SK-N-MC (cell line): ENCODE data around the gene ARPC4.

Source experiments
- DNase-seq: peaks from one replicate; pipeline ENCODE4 v3.0.0-alpha.2; 2011; ENCODE audit warnings: low read depth, low spot score
- H3K27ac ChIP-seq: fragments of 200-600 bp; sonication (generic); 2 replicates; pipeline ENCODE4 v1.5.1; 2016; ENCODE audit warnings: mixed run types
- H3K36me3 ChIP-seq: fragments of 200-600 bp; sonication (generic); 2 replicates; pipeline ENCODE4 v1.6.1; 2017; ENCODE audit warnings: antibody characterized with exemption, low read length, mixed read lengths; ENCODE audit not compliant: insufficient read depth
- H3K4me3 ChIP-seq: fragments of 200-600 bp; sonication (generic); 2 replicates; pipeline ENCODE4 v1.5.1; 2016
- H3K9ac ChIP-seq: fragments of 200-600 bp; sonication (generic); 2 replicates; pipeline ENCODE4 v1.8.0; 2017; ENCODE audit warnings: mixed run types, mixed read lengths; ENCODE audit not compliant: insufficient read length
- H3K9me3 ChIP-seq: fragments of 200-600 bp; sonication (generic); 2 replicates; pipeline ENCODE4 v1.6.1; 2017; ENCODE audit warnings: low read depth, mild to moderate bottlenecking, antibody characterized with exemption, low read length, moderate library complexity, mixed read lengths
- EZH2 ChIP-seq: fragments of 200-600 bp; sonication (generic); IDR thresholded peaks from one replicate; pipeline ENCODE4 v1.6.1; 2017; ENCODE audit warnings: antibody characterized with exemption
- FOXP2 ChIP-seq: optimal IDR thresholded peaks from 2 replicates; pipeline ENCODE3; 2011; ENCODE audit warnings: mild to moderate bottlenecking, moderate library complexity; ENCODE audit not compliant: insufficient read depth; ENCODE audit errors: extremely low read length, control extremely low read depth
- POLR2AphosphoS5 ChIP-seq: IDR thresholded peaks from 2 replicates; pipeline ENCODE4 v1.6.1; 2012; ENCODE audit warnings: mild to moderate bottlenecking, low read depth, low read length, borderline replicate concordance

ARPC4 gene

DNA sequence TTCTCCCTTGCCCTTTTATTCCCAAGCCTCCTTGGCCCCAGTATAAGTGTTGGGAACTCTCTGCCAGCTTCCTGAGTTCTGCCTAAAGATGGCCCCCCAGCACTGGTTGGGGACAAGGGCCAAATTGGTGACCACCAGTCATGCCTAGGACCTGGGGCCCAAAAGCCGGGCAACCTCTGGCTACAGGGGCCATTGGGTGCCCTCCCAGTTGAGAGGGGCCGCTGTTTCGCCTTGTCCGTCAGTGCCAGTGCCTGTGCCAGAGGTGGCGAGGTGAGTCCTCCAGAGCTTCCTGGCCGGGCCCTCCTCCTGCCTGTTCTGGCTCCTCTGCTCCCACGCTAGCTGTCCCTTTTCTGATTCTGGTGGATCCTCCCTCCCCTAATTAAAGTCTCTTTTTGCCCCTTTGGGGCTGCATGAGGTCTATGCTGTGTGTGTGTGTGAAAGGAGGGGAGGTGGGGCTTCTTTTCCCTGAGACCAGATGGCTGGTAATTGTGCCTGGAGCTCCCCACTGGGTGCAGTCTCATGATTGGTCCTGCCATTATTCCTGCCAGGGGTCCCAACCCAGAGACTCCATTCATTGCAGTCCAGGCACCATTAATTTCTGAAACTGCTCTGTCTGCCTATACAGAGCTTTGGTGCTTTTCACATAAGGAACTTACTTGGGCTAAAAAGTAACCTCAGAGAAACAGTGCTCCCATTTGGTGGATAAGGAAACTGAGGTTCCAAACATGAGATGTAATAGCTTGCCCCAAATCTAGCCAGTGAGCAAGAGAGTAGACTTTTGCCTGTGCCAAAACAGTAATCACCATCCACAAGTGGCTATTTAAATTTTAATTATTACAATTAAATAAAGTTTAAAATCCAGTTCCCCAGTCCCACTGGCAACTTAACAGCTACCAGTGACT, 14.1 kb downstream of the ARPC4 start:
- DNase-seq: no peak
- TF ChIP-seq EZH2 (no peak), FOXP2 (no peak), POLR2AphosphoS5 (no peak)
- no peak overlapping the region for H3K9ac ChIP-seq
- peaks cover 17% of the 10 kb centered on the region; the same call in 1 of the 2 replicates for H3K36me3 ChIP-seq
- H3K9me3 ChIP-seq: no peaks in the 10 kb centered on the region
- no peak overlapping the region for H3K27ac ChIP-seq
- no peak overlapping the region for H3K4me3 ChIP-seq

- Histone ChIP-seq H3K9me3 (no peaks in the 10 kb centered on the region), H3K4me3 (no peak overlapping the region), H3K27ac (no peak overlapping the region), H3K9ac (no peak overlapping the region), H3K36me3 (peaks cover 17% of the 10 kb centered on the region; the same call in 1 of the 2 replicates)
- DNase-seq: no peak
- no peak for TF ChIP-seq POLR2AphosphoS5
- TF ChIP-seq FOXP2: no peak
- TF ChIP-seq EZH2: no peak
These were observed 15.1 kb downstream of the ARPC4 start for GRCh38 chr3:9807981-9808344.

DNA sequence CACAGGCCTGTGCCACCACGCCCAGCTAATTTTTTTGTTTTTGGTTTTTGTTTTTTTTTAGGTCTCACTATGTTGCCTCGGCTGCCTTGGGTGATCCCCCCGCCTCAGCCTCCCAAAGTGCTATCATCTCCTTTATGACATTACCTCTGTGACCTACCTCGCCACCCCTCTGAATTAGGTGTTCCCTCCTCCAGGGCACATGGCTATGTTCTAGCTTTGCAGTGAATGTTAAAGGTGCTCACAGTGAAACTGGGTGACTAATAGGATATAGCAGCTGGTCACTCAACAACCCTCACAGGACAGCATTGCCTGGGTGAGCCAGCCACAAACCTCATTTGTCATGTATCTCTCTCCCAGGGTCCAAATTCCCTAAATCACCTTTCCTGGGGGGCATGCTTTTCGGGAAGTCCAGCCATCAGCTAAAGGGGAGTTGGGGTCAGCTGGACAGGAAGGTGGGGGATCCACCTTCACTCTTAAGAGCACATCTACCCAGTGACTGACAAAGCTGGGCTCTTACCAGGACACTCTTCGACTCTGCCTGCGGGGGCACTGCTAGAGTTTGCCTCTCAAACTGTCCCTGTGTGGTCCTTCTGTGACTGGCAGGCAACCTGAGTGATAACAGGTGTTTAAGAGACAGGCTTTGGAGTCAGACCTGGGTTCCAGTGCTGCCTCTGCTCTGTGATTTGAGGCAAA, 15.6 kb downstream of the ARPC4 start:
- Histone ChIP-seq H3K27ac (no peak overlapping the region), H3K9ac (no peak overlapping the region), H3K9me3 (no peaks in the 10 kb centered on the region), H3K4me3 (no peak overlapping the region), H3K36me3 (peaks cover 12% of the 10 kb centered on the region; the same call in 1 of the 2 replicates)
- no peak for DNase-seq
- TF ChIP-seq FOXP2 (no peak), EZH2 (no peak), POLR2AphosphoS5 (no peak)

- peak overlapping the region; percentile 71 for H3K4me3 ChIP-seq
- peak overlapping the region; percentile 64; the same call in 1 of the 2 replicates for H3K27ac ChIP-seq
- no peak overlapping the region for H3K9ac ChIP-seq
- DNase-seq: no peak
- peaks cover 5% of the 10 kb centered on the region; the same call in 1 of the 2 replicates for H3K36me3 ChIP-seq
- TF ChIP-seq FOXP2 (no peak), POLR2AphosphoS5 (no peak), EZH2 (no peak)
- no peaks in the 10 kb centered on the region for H3K9me3 ChIP-seq
These were observed 16.3 kb downstream of the ARPC4 start for GRCh38 chr3:9809239-9809614.

GRCh38 chr3:9809615-9810432, 16.9 kb downstream of the ARPC4 start, which contains the start of gene TTLL3:
Gene TTLL3, plus strand, starts transcription at chr3:9810262. Its CDS starts 400 bp downstream, at chr3:9810662.
- peak within 1 kb of the TSS; percentile 64; the same call in 1 of the 2 replicates for H3K27ac ChIP-seq
- H3K36me3 ChIP-seq: no peaks in the 10 kb centered on the region; the same call in 1 of the 2 replicates
- H3K4me3 ChIP-seq: peak within 1 kb of the TSS; percentile 71
- no peak for DNase-seq
- no peaks in the 10 kb centered on the region for H3K9me3 ChIP-seq
- TF ChIP-seq EZH2 (no peak), FOXP2 (no peak), POLR2AphosphoS5 (peak; percentile 49; the same call in 1 of the 2 replicates)
- H3K9ac ChIP-seq: peak within 1 kb of the TSS; percentile 57

DNA sequence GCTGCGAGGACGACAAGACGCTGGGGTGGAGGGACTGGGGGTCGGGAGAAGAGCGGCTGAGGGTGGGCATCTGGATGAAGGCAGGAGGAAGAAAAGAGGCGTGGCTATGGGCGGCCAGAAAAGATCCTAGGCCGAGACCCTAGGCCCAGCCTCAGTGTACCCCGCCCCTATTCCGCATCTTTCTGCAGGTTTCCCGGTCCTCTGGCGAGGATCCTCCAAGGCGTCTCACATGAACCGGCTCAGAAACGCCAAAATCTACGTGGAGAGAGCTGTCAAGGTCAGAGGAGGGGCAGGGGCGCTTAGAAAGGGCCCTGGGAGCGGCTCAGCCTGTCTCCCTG, 17.5 kb downstream of the ARPC4 start:
- Histone ChIP-seq H3K4me3 (peak overlapping the region; percentile 71), H3K27ac (no peak overlapping the region), H3K9ac (peak overlapping the region; percentile 57), H3K9me3 (no peaks in the 10 kb centered on the region), H3K36me3 (no peaks in the 10 kb centered on the region; the same call in 1 of the 2 replicates)
- DNase-seq: no peak
- TF ChIP-seq EZH2 (no peak), FOXP2 (no peak), POLR2AphosphoS5 (no peak)

GRCh38 chr3:9810846-9811245, 18.0 kb downstream of the ARPC4 start:
- H3K4me3 ChIP-seq: no peak overlapping the region
- H3K9ac ChIP-seq: no peak overlapping the region
- no peak overlapping the region for H3K27ac ChIP-seq
- TF ChIP-seq EZH2: no peak
- no peak for TF ChIP-seq FOXP2
- no peak for TF ChIP-seq POLR2AphosphoS5
- no peak for DNase-seq
- no peaks in the 10 kb centered on the region for H3K9me3 ChIP-seq
- H3K36me3 ChIP-seq: no peaks in the 10 kb centered on the region

GRCh38 chr3:9812870-9813483, 20.1 kb downstream of the ARPC4 start:
- TF ChIP-seq FOXP2: no peak
- TF ChIP-seq EZH2: no peak
- no peak for TF ChIP-seq POLR2AphosphoS5
- Histone ChIP-seq H3K4me3 (no peak overlapping the region), H3K9ac (no peak overlapping the region), H3K27ac (no peak overlapping the region), H3K36me3 (no peaks in the 10 kb centered on the region), H3K9me3 (no peaks in the 10 kb centered on the region)
- DNase-seq: no peak
